ENCODE results near the gene RSL1D1.

DNA sequence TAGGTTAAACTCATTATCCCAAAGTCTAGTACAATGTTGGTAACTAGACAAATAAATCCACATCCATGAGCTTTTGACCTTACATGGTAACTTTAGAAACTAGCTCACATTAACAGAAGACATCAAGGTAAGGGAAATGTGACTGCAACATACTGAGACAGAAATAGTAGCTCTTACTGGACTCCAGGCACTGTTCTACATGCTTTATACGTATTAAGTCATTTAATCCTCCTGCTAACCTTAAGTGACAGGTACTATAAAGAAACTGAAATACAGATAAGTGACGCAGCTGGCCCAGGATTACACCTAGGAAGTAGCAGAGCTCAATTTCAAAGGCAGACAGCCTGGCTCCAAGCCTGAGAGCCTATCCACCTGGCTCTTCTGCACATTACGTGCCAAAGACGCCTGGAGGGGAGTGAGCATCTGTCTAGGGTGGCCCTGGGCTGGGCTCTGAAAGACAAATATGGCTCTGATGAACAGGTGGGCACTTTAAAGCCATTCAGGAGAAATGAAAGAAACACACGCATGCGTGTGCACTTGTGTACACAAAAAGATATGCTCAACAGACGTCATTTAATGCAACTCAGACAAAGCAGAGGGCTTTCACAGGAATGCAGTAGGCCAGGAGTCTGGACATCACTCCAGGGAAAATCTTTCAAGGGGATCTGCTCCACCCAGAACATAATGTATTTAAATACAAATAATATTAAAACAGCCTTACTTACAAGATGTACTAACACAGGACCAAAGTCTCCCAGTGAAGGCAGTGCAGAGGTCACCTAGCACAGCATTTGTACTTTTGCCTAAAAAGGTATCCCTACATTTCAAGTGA, 58.7 kb downstream of the RSL1D1 start:
- TF ChIP-seq POLR2A (IDR thresholded peaks at IDR 0.05) (no peak), POLR2AphosphoS5 (IDR thresholded peaks at IDR 0.05) (no peak)
- TF ChIP-seq, protein P1, sequence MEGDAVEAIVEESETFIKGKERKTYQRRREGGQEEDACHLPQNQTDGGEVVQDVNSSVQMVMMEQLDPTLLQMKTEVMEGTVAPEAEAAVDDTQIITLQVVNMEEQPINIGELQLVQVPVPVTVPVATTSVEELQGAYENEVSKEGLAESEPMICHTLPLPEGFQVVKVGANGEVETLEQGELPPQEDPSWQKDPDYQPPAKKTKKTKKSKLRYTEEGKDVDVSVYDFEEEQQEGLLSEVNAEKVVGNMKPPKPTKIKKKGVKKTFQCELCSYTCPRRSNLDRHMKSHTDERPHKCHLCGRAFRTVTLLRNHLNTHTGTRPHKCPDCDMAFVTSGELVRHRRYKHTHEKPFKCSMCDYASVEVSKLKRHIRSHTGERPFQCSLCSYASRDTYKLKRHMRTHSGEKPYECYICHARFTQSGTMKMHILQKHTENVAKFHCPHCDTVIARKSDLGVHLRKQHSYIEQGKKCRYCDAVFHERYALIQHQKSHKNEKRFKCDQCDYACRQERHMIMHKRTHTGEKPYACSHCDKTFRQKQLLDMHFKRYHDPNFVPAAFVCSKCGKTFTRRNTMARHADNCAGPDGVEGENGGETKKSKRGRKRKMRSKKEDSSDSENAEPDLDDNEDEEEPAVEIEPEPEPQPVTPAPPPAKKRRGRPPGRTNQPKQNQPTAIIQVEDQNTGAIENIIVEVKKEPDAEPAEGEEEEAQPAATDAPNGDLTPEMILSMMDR (IDR thresholded peaks at IDR 0.05), result no peak
